BJ (cell line): ENCODE measurements around the gene ANKRD24. TPM values are rescaled to one million over a fixed set of nuclear protein-coding genes. Genes with fewer than 3 reads are reported as not detected.
A peak's percentile ranks its signal among the peaks of the same experiment; 100 is the strongest.
"Not testable (repeated sequence)": the region's sequence is repeated elsewhere in the genome, so short reads cannot be mapped to it uniquely, and the experiment has no call there.

Experiments
- CTCF ChIA-PET: fragments of 350-600 bp; formaldehyde crosslinking; extraction: SDS; loops from one replicate; lab custom pipeline; 2021; ENCODE audit warnings: antibody characterized with exemption, inconsistent platforms; lab: Yijun Ruan, JAX
- POLR2A ChIA-PET: fragments of 300-600 bp; sonication (Branson Sonifier 250); formaldehyde crosslinking; extraction: SDS; loops from one replicate; lab custom pipeline; 2021; ENCODE audit warnings: antibody characterized with exemption; lab: Charles Lee
- DNase-seq: peaks from one replicate; pipeline ENCODE4 v3.0.0-alpha.2; 2011; ENCODE audit warnings: low read depth
- H3K27me3 ChIP-seq: 2 replicates; pipeline ENCODE4 v1.6.0; 2011; ENCODE audit warnings: low read length; ENCODE audit not compliant: control insufficient read depth, insufficient read depth
- H3K36me3 ChIP-seq: 2 replicates; pipeline ENCODE4 v1.5.1; 2011; ENCODE audit warnings: low read length; ENCODE audit not compliant: control insufficient read depth, insufficient read depth
- H3K4me3 ChIP-seq: 2 replicates; pipeline ENCODE4 v1.5.1; 2011; ENCODE audit warnings: low read depth, mild to moderate bottlenecking, control low read depth, low read length
- CTCF ChIP-seq: IDR thresholded peaks from 2 replicates; pipeline ENCODE4 v1.5.1; 2011; ENCODE audit warnings: low read depth, mild to moderate bottlenecking, control low read depth, inconsistent platforms, low read length, moderate library complexity; ENCODE audit not compliant: insufficient read depth
- polyA plus RNA-seq: library from polyadenylated mRNA; depleted of rRNA; stranded (reverse); fragments of >200 nt; gene quantifications from 2 replicates; pipeline ENCODE4 v1.2.3, GENCODE V29; 2011

The ANKRD24 gene
- polyA plus RNA-seq, 1 experiment: 0.22 TPM

- no peak for DNase-seq
- no peak overlapping the region for H3K4me3 ChIP-seq
- TF ChIP-seq CTCF: peak; percentile 85
- ChIA-PET POLR2A (no interaction called here), CTCF (interaction anchor here (0.6 to 3.1 kb wide), 32 partner anchors 9 to 878 kb away, joined by 3 to 42 read pairs (median 4); partner anchors contain the start of genes CREB3L3 and EEF2)
- H3K27me3 ChIP-seq: no peaks in the 10 kb centered on the region
- H3K36me3 ChIP-seq: no peaks in the 10 kb centered on the region
Measured at GRCh38 chr19:4139614-4140236, 42.8 kb upstream of the ANKRD24 start.

- Histone ChIP-seq H3K27me3 (no peaks in the 10 kb centered on the region), H3K36me3 (no peaks in the 10 kb centered on the region), H3K4me3 (no peak overlapping the region)
- CTCF ChIA-PET: interaction anchor here (0.6 to 3.1 kb wide), 36 partner anchors 8 to 879 kb away, joined by 3 to 42 read pairs (median 4); partner anchors contain the start of genes CREB3L3 and EEF2
- TF ChIP-seq CTCF: peak; percentile 83
- no peak for DNase-seq
- POLR2A ChIA-PET: no interaction called here
Measured at GRCh38 chr19:4140237-4140711, 42.2 kb upstream of the ANKRD24 start.

GRCh38 chr19:4142916-4143315 lies 39.6 kb upstream of the ANKRD24 start:
- H3K27me3 ChIP-seq, DNase-seq, H3K4me3 ChIP-seq, H3K36me3 ChIP-seq, POLR2A ChIA-PET: not testable (repeated sequence)
- CTCF ChIA-PET: interaction anchor here (1.1 kb wide), 1 partner anchor 17 kb away, joined by 3 read pairs; no protein-coding TSS in a partner anchor

- Histone ChIP-seq H3K4me3 (no peak overlapping the region), H3K27me3 (no peaks in the 10 kb centered on the region), H3K36me3 (no peaks in the 10 kb centered on the region)
- ChIA-PET POLR2A (no interaction called here), CTCF (no interaction called here)
- no peak for TF ChIP-seq CTCF
- no peak for DNase-seq
Measured at GRCh38 chr19:4144666-4145249, 37.7 kb upstream of the ANKRD24 start.

GRCh38 chr19:4149518-4150288 lies 32.8 kb upstream of the ANKRD24 start:
- no peaks in the 10 kb centered on the region for H3K36me3 ChIP-seq
- no peak for DNase-seq
- peaks cover 3% of the 10 kb centered on the region; the same call in 1 of the 2 replicates for H3K27me3 ChIP-seq
- CTCF ChIA-PET: interaction anchor here (0.6 to 4.3 kb wide), 2 partner anchors 10 to 311 kb away, joined by 4 to 20 read pairs; no protein-coding TSS in a partner anchor
- POLR2A ChIA-PET: no interaction called here
- no peak overlapping the region for H3K4me3 ChIP-seq
- no peak for TF ChIP-seq CTCF
